Measurements from ENCODE around the gene RNF38.

Gene RNF38

DNA sequence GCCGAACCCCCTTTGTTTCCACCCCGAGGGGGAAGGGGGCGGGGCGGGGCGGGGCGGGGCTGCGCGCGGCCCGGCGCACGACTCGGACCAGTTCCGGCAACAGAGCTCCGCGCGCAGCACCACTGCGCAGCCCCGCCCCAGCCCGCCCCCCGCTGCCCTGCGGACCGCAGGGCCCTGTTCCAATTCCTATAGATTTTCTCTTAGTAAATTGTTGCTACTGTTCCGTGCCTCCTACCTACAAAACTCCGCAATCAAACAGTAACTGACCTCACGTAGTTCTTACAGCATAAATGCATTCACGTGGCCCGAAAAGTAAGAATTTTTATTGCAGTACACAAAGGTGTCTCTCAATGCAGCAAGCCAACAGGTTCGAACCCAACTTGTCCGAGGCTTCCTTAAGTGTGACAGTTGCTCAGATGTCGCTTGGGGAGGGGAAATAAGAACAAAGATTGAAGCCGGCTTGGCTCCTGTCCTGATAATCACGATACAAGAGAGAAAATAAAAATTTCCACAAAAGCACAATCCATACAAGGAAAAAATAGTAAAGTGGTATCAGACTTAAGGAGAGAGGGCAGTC, 1.2 kb upstream of the RNF38 start:
- TF ChIP-seq, protein P1, sequence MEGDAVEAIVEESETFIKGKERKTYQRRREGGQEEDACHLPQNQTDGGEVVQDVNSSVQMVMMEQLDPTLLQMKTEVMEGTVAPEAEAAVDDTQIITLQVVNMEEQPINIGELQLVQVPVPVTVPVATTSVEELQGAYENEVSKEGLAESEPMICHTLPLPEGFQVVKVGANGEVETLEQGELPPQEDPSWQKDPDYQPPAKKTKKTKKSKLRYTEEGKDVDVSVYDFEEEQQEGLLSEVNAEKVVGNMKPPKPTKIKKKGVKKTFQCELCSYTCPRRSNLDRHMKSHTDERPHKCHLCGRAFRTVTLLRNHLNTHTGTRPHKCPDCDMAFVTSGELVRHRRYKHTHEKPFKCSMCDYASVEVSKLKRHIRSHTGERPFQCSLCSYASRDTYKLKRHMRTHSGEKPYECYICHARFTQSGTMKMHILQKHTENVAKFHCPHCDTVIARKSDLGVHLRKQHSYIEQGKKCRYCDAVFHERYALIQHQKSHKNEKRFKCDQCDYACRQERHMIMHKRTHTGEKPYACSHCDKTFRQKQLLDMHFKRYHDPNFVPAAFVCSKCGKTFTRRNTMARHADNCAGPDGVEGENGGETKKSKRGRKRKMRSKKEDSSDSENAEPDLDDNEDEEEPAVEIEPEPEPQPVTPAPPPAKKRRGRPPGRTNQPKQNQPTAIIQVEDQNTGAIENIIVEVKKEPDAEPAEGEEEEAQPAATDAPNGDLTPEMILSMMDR (IDR thresholded peaks at IDR 0.05): no peak

GRCh38 chr9:36400332-36401163, 479 bp upstream of the RNF38 start:
- TF ChIP-seq, protein P1 (IDR thresholded peaks at IDR 0.05): no peak

DNA sequence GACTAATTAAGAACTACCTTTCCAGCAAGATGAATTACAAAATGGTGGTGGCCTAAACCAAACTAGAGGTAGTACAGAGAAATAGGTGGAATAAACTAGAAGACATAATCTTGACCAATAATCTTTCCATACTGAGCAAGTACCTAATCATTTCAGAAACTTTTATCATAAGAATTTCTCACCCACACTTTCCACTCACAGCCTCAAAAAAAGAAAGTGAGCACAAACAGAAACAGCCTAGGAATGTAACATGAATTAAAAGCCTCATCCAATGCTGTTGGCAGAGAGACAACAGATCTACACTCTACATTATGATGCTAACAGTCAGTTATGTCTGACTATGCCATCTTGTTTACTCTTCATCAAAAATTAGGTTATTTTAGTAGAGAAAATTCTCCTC, 1.3 kb downstream of the RNF38 start:
- TF ChIP-seq, protein P1 (IDR thresholded peaks at IDR 0.05): no peak

- TF ChIP-seq, protein P1 (IDR thresholded peaks at IDR 0.05): no peak
These were observed 3.1 kb downstream of the RNF38 start for GRCh38 chr9:36396985-36397384.

DNA sequence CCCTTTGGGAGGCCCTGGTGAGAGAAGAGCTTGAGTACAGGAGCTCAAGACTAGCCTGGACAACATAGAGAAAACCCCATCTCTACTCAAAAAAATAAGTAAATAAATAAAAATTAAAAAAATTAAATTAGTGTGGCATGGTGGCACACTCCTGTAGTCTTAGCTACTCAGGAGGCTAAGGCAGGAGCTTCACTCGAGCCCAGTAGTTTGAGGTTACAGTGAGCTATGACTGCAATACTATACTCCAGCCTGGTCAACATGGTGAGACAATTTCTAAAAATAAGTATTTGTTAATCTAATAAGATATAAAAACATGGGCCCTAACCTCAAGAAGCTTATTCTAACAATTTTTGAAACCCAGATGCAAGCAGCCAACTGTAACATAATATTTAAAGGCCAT, 7.6 kb downstream of the RNF38 start:
- TF ChIP-seq, protein P1 (IDR thresholded peaks at IDR 0.05): no peak

DNA sequence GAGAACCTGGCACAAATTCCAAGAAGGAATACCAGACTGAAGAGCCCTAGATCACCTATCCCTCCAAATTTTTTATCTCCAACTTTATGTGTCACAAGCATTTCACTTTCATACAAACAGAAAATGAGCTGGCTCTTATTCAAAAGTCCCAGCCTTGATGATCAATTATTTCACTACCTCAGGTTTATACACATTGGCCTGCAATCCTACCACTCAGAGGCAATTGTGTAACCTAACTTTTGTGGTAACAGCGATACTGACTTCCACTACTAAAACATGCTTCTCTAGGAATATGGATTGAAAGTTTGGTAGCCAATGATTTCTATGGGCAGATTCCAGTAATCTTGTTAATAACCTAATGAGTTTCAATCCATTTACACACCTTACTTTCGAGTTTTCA, 10.5 kb downstream of the RNF38 start:
- TF ChIP-seq, protein P1 (IDR thresholded peaks at IDR 0.05): no peak

GRCh38 chr9:36382484-36382883, 17.6 kb downstream of the RNF38 start:
- TF ChIP-seq, protein P1 (IDR thresholded peaks at IDR 0.05): no peak
